ENCODE results near the gene PI4KB.

The PI4KB gene

DNA sequence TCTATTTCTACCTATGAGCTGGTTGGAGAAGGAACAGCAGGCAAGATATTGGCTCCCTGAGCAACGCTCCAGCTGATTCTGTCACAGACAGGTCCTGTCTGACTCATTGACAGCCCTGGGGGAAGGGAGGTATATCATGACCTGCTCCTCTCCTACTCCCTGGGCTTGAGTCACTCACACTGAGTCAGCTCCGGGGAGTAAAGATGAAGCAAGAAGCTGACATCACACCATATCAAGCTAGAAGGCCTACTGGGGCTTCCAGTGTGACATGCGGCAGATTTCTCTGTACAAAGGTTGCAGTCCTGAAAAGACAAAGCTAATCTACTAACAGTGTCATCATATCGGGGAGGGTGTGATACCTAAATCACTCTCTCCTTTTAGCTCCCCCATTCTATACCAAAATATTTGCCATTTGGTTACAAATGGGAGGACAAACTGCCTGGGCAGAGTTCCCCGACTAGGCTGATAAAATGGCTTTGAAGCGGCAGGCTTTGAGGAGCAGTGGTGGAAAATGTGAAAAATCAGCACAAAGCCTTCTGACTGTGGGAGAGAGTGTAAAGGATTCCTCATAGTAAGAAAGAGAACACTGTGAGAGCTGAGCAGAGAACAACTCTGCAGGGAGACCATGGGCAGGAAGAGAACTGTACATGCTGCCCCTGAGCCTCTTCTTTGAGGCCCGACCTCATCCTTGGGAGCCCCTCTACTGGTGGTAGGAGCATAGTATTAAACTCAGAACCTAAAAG lies 15.5 kb downstream of the PI4KB start:
- ChIA-PET POLR2A (interaction anchor here (0.8 to 10.0 kb wide), 8 partner anchors 10 to 122 kb away, joined by 3 to 89 read pairs (median 4); partner anchors contain the start of genes PI4KB, PSMD4, VPS72 and ZNF687), CTCF (interaction anchor here (0.6 to 3.2 kb wide), 5 partner anchors 10 to 976 kb away, joined by 3 to 27 read pairs (median 3); partner anchors contain the start of gene PI4KB)
- DNase-seq (ENCODE audit: extremely low spot score), result peak; percentile 48

DNA sequence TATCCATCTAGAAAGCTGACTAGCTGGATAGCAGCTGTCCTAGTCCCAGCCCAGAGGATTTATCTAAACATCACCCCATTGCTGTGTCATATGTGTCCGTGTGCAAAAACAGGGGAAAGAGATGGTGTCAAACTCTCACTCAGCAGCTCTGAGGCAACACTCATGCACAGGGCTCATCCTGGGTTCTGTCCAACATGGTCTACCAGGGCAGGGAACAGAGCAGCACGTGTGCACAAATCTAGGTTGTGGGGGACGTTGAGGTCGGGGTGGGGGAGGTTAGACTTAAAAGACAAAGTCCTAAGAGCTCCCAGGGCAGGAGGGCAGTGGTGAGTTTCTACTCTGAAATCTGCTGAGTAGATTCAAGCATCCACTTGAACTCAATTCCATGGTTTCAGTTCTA lies 16.2 kb downstream of the PI4KB start:
- ChIA-PET POLR2A (interaction anchor here (0.9 to 10.0 kb wide), 7 partner anchors 10 to 56 kb away, joined by 3 to 89 read pairs (median 5); partner anchors contain the start of genes PI4KB, PSMD4 and ZNF687), CTCF (interaction anchor here (2.7 to 3.2 kb wide), 2 partner anchors 10 to 29 kb away, joined by 17 to 27 read pairs; no protein-coding TSS in a partner anchor)
- no peak for TF ChIP-seq SP1 (IDR thresholded peaks at IDR 0.05)
- TF ChIP-seq FOXK2 (IDR thresholded peaks at IDR 0.05), result no peak
- TF ChIP-seq CTBP1 (IDR thresholded peaks at IDR 0.05; ENCODE audit: borderline replicate concordance), result no peak
- no peak for TF ChIP-seq FOXM1 (IDR thresholded peaks at IDR 0.05; ENCODE audit: borderline replicate concordance)
- TF ChIP-seq, protein P1, sequence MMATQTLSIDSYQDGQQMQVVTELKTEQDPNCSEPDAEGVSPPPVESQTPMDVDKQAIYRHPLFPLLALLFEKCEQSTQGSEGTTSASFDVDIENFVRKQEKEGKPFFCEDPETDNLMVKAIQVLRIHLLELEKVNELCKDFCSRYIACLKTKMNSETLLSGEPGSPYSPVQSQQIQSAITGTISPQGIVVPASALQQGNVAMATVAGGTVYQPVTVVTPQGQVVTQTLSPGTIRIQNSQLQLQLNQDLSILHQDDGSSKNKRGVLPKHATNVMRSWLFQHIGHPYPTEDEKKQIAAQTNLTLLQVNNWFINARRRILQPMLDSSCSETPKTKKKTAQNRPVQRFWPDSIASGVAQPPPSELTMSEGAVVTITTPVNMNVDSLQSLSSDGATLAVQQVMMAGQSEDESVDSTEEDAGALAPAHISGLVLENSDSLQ (IDR thresholded peaks at IDR 0.05), result no peak
- no peak for TF ChIP-seq ZNF384 (IDR thresholded peaks at IDR 0.05)
- no peak for TF ChIP-seq NFRKB (IDR thresholded peaks at IDR 0.05)
- no peak for TF ChIP-seq ARNT (IDR thresholded peaks at IDR 0.05)
- TF ChIP-seq L3MBTL2 (conservative IDR thresholded peaks at IDR 0.05), result no peak
- no peak for TF ChIP-seq TARDBP (IDR thresholded peaks at IDR 0.05)
- DNase-seq (ENCODE audit: extremely low spot score), result no peak

More for the DNA sequence above, 15.5 kb downstream of the PI4KB start:
- TF ChIP-seq SUZ12 (IDR thresholded peaks at IDR 0.05), result no peak
- TF ChIP-seq, protein P1 (IDR thresholded peaks at IDR 0.05), result peak; percentile 33; the same call in 1 of the 2 replicates

DNA sequence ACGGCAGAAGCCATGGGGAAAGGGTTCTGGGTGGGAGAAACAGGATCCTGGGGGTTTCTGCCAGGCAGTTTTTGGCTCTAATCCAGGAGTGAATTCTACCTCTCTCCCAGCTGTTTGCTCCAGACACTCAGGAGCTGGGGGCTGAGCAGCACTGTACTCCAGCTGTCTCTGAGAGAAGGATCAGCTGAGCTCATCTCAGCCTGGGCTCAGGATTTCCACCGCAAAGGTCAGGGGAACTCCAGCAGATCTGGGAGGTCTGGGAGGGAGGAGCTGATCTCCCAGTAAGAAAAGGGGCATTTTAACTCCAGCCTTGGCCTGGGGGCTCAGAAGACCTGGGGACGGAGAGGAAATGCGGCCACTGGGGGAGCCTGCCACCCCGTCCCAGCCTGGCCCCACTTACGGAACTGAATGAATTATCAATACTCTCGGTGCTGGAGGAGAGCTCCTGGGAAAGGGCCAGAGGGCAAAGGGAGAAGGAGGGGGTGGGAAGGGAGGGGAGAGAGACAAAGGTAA lies 17.3 kb downstream of the PI4KB start:
- ChIA-PET POLR2A (interaction anchor here (0.8 to 10.0 kb wide), 7 partner anchors 9 to 89 kb away, joined by 3 to 89 read pairs (median 5); partner anchors contain the start of genes PI4KB, PSMB4 and ZNF687), CTCF (interaction anchor here (0.9 to 3.2 kb wide), 3 partner anchors 8 to 31 kb away, joined by 3 to 27 read pairs (median 17); no protein-coding TSS in a partner anchor)
- DNase-seq (ENCODE audit: extremely low spot score), result no peak
- TF ChIP-seq FOXA1 (IDR thresholded peaks at IDR 0.05) (no peak), TARDBP (IDR thresholded peaks at IDR 0.05) (no peak), SP1 (IDR thresholded peaks at IDR 0.05) (no peak), HDGF (IDR thresholded peaks at IDR 0.05; ENCODE audit: borderline replicate concordance) (no peak), ARNT (IDR thresholded peaks at IDR 0.05) (no peak), ELF4 (IDR thresholded peaks at IDR 0.05) (no peak), BHLHE40 (IDR thresholded peaks at IDR 0.05; ENCODE audit: borderline replicate concordance) (no peak), LEF1 (IDR thresholded peaks at IDR 0.05; ENCODE audit: borderline replicate concordance) (no peak), NFRKB (IDR thresholded peaks at IDR 0.05) (no peak), SUZ12 (IDR thresholded peaks at IDR 0.05) (no peak), CTBP1 (IDR thresholded peaks at IDR 0.05; ENCODE audit: borderline replicate concordance) (no peak), ZNF384 (IDR thresholded peaks at IDR 0.05) (no peak), L3MBTL2 (conservative IDR thresholded peaks at IDR 0.05) (no peak)

DNA sequence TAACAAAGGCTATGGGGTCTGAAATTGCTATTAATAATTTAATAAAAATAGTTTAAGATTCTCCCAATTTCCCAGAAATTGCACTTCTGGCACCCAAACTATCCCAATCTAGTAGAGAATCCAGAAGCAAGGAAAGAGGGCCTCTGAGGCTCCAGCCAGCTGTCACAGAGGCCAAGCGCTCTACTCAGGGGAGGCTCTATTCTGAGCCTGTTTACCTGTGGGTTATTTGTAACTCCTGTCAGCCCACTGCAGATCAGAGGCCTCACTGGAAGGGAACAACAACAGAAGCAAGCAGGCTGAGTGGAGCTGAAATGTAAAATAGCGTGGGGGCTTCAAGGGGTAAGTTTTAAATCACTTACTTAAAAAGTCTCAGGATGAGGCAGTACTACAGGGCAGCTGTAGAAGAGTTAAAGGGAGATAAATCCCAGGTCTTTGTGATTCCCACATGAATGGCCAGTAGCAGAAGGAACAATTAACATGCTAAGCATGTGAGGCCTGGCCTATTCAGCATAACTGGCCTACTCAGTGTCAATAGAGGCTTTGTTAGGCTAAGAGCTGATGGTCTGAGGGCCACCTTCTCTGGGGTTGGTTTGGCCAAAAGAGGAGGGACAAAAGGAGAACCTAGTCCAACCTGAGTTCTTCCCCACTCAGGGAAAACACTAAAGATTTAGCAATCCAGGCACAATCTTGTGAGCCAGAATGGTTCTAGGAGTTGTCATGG lies 32.3 kb downstream of the PI4KB start:
- ChIA-PET CTCF (interaction anchor here (11.2 kb wide), 1 partner anchor 46 kb away, joined by 105 read pairs; no protein-coding TSS in a partner anchor), POLR2A (interaction anchor here (1.2 to 3.5 kb wide), 6 partner anchors 11 to 105 kb away, joined by 3 to 20 read pairs (median 11); partner anchors contain the start of genes PSMB4 and ZNF687)
- DNase-seq (ENCODE audit: extremely low spot score), result no peak
- no peak for TF ChIP-seq BHLHE40 (IDR thresholded peaks at IDR 0.05; ENCODE audit: borderline replicate concordance)
- TF ChIP-seq LEF1 (IDR thresholded peaks at IDR 0.05; ENCODE audit: borderline replicate concordance), result no peak
- TF ChIP-seq FOXA1 (IDR thresholded peaks at IDR 0.05), result no peak
- no peak for TF ChIP-seq FOXK2 (IDR thresholded peaks at IDR 0.05)
- no peak for TF ChIP-seq SP1 (IDR thresholded peaks at IDR 0.05)
- no peak for TF ChIP-seq L3MBTL2 (conservative IDR thresholded peaks at IDR 0.05)
- no peak for TF ChIP-seq NFRKB (IDR thresholded peaks at IDR 0.05)
- TF ChIP-seq ZNF384 (IDR thresholded peaks at IDR 0.05), result no peak
- TF ChIP-seq ARNT (IDR thresholded peaks at IDR 0.05), result no peak
- TF ChIP-seq, protein P1 (IDR thresholded peaks at IDR 0.05), result no peak
- TF ChIP-seq CTBP1 (IDR thresholded peaks at IDR 0.05; ENCODE audit: borderline replicate concordance), result no peak
- no peak for TF ChIP-seq ELF4 (IDR thresholded peaks at IDR 0.05)

DNA sequence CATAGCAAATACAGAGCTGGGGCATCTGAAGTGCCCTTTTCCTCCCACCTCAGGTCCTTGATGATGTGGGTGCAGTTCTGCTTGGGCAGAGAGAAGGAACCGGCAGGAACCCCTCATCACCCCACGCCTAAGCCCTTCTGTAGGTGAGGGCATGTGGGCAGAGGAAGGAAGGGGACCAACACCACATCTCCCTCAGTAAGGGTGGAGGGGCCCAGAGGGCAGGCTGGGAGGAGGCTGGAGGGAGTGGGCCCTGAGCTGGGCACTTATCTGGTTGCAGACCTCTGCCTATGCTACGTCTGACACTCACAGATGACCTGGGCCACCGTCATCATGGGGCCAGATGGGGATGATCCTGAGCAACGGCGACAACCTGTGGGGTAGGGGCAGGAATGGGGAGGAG lies 34.1 kb downstream of the PI4KB start:
- TF ChIP-seq BHLHE40 (IDR thresholded peaks at IDR 0.05; ENCODE audit: borderline replicate concordance), result no peak
- TF ChIP-seq HDGF (IDR thresholded peaks at IDR 0.05; ENCODE audit: borderline replicate concordance), result no peak
- no peak for TF ChIP-seq FOXA1 (IDR thresholded peaks at IDR 0.05)
- no peak for TF ChIP-seq NFRKB (IDR thresholded peaks at IDR 0.05)
- TF ChIP-seq LEF1 (IDR thresholded peaks at IDR 0.05; ENCODE audit: borderline replicate concordance), result no peak
- TF ChIP-seq TARDBP (IDR thresholded peaks at IDR 0.05), result no peak
- TF ChIP-seq, protein P1 (IDR thresholded peaks at IDR 0.05), result no peak
- TF ChIP-seq SP1 (IDR thresholded peaks at IDR 0.05), result no peak
- no peak for TF ChIP-seq CTBP1 (IDR thresholded peaks at IDR 0.05; ENCODE audit: borderline replicate concordance)
- no peak for TF ChIP-seq SUZ12 (IDR thresholded peaks at IDR 0.05)
- TF ChIP-seq ARNT (IDR thresholded peaks at IDR 0.05), result no peak
- TF ChIP-seq ZNF384 (IDR thresholded peaks at IDR 0.05), result no peak
- no peak for TF ChIP-seq FOXK2 (IDR thresholded peaks at IDR 0.05)
- TF ChIP-seq L3MBTL2 (conservative IDR thresholded peaks at IDR 0.05), result no peak
- TF ChIP-seq ELF4 (IDR thresholded peaks at IDR 0.05), result no peak
- TF ChIP-seq FOXM1 (IDR thresholded peaks at IDR 0.05; ENCODE audit: borderline replicate concordance), result no peak
- DNase-seq (ENCODE audit: extremely low spot score), result no peak
- ChIA-PET CTCF (interaction anchor here (0.5 to 11.2 kb wide), 3 partner anchors 14 to 251 kb away, joined by 3 to 105 read pairs (median 3); no protein-coding TSS in a partner anchor), POLR2A (interaction anchor here (0.8 to 3.5 kb wide), 6 partner anchors 8 to 107 kb away, joined by 3 to 20 read pairs (median 4); partner anchors contain the start of genes PSMB4 and ZNF687)
